Germinal center (tissue), 1 donor: Measurements from ENCODE around the gene HAO1.

Source experiments
- DNase-seq: peaks from one replicate; pipeline ENCODE4 v3.0.0; 2012; ENCODE audit warnings: mixed read lengths, low spot score

The HAO1 gene

GRCh38 chr20:7926767-7927166 is 13.5 kb downstream of the HAO1 start:
- no peak for DNase-seq

- no peak for DNase-seq
These were observed 13.9 kb downstream of the HAO1 start for GRCh38 chr20:7926323-7926722.

- DNase-seq = no peak
These were observed 15.6 kb downstream of the HAO1 start for GRCh38 chr20:7924692-7925091.

- no peak for DNase-seq
These were observed 23.6 kb downstream of the HAO1 start for GRCh38 chr20:7916648-7917047.

- no peak for DNase-seq
These were observed 27.7 kb downstream of the HAO1 start for GRCh38 chr20:7912551-7912950.

- DNase-seq = no peak
These were observed 28.5 kb downstream of the HAO1 start for GRCh38 chr20:7911586-7912330.

GRCh38 chr20:7908905-7909304 is 31.4 kb downstream of the HAO1 start:
- no peak for DNase-seq

- DNase-seq = no peak
These were observed 36.8 kb downstream of the HAO1 start for GRCh38 chr20:7903429-7903828.

- no peak for DNase-seq
These were observed 37.4 kb downstream of the HAO1 start for GRCh38 chr20:7902879-7903278.

GRCh38 chr20:7897781-7898364 is 42.4 kb downstream of the HAO1 start:
- no peak for DNase-seq

- no peak for DNase-seq
These were observed 47.1 kb downstream of the HAO1 start for GRCh38 chr20:7893014-7893730.

- no peak for DNase-seq
These were observed 48.6 kb downstream of the HAO1 start for GRCh38 chr20:7891705-7892104.

GRCh38 chr20:7889736-7890135 is 50.5 kb downstream of the HAO1 start:
- DNase-seq = no peak

- DNase-seq = no peak
These were observed 56.5 kb downstream of the HAO1 start for GRCh38 chr20:7883741-7884140.

GRCh38 chr20:7883309-7883708 is 56.9 kb downstream of the HAO1 start:
- DNase-seq = no peak

GRCh38 chr20:7882076-7882475 is 58.2 kb downstream of the HAO1 start:
- no peak for DNase-seq

- DNase-seq = no peak
These were observed 58.7 kb downstream of the HAO1 start for GRCh38 chr20:7881551-7881950.

- DNase-seq = no peak
These were observed 60.4 kb downstream of the HAO1 start for GRCh38 chr20:7879883-7880282.

GRCh38 chr20:7868108-7868507 is 72.2 kb downstream of the HAO1 start:
- DNase-seq = no peak

GRCh38 chr20:7866285-7866684 is 74.0 kb downstream of the HAO1 start:
- no peak for DNase-seq

- no peak for DNase-seq
These were observed 80.9 kb downstream of the HAO1 start for GRCh38 chr20:7859356-7859802.

- no peak for DNase-seq
These were observed 81.5 kb downstream of the HAO1 start for GRCh38 chr20:7858734-7859250.

- DNase-seq = no peak
These were observed 83.5 kb downstream of the HAO1 start for GRCh38 chr20:7856756-7857155.
